Mesothelial cell of epicardium (in vitro differentiated cells): ENCODE measurements around the gene CRKL. TPM values are rescaled to one million over a fixed set of nuclear protein-coding genes. Genes with fewer than 3 reads are reported as not detected.

Experiments used
- DNase-seq, 2 experiments: peaks; one replicate each; pipeline ENCODE4 v3.0.0; 2021; ENCODE audit warnings: low spot score in 2 of 2; ENCODE audit not compliant: unreplicated experiment in 2 of 2
- H3K27ac Mint-ChIP-seq: 2 replicates; pipeline ENCODE4 v1.8.0; 2021; ENCODE audit warnings: mixed read lengths
- H3K27me3 Mint-ChIP-seq: 2 replicates; pipeline ENCODE4 v1.8.0; 2021; ENCODE audit warnings: low read depth, mixed read lengths
- H3K36me3 Mint-ChIP-seq: 2 replicates; pipeline ENCODE4 v1.8.0; 2021; ENCODE audit warnings: mixed read lengths
- H3K4me1 Mint-ChIP-seq: 2 replicates; pipeline ENCODE4 v1.8.0; 2021; ENCODE audit warnings: mixed read lengths
- H3K4me3 Mint-ChIP-seq: 2 replicates; pipeline ENCODE4 v1.8.0; 2021; ENCODE audit warnings: mild to moderate bottlenecking, moderate library complexity, mixed read lengths
- H3K9me3 Mint-ChIP-seq: 2 replicates; pipeline ENCODE4 v1.8.0; 2021; ENCODE audit warnings: mixed read lengths
- CTCF ChIP-seq: fragments of 200-600 bp; sonication (generic); IDR thresholded peaks from one replicate; pipeline ENCODE4 v1.5.0; 2021; ENCODE audit warnings: antibody characterized with exemption; ENCODE audit not compliant: unreplicated experiment
- total RNA-seq: library from RNA; stranded (reverse); gene quantifications from 3 replicates; pipeline ENCODE4 v1.2.1, GENCODE V29; 2021

The CRKL gene
- total RNA-seq, 1 donor from 2014 or later = 75.1 TPM

GRCh38 chr22:20964799-20965103 is 47.5 kb downstream of the CRKL start:
- peaks cover 6% of the 10 kb centered on the region for H3K4me1 Mint-ChIP-seq
- no peak for TF ChIP-seq CTCF
- DNase-seq = no peak
- peak overlapping the region; percentile 75 for H3K4me3 Mint-ChIP-seq
- peaks cover 22% of the 10 kb centered on the region for H3K27me3 Mint-ChIP-seq
- no peaks in the 10 kb centered on the region for H3K36me3 Mint-ChIP-seq
- H3K27ac Mint-ChIP-seq = peak overlapping the region; percentile 39
- H3K9me3 Mint-ChIP-seq = no peaks in the 10 kb centered on the region

GRCh38 chr22:20965104-20965887 is 48.1 kb downstream of the CRKL start:
- Mint-ChIP-seq H3K4me1 (peaks cover 6% of the 10 kb centered on the region), H3K27me3 (peaks cover 22% of the 10 kb centered on the region), H3K36me3 (no peaks in the 10 kb centered on the region), H3K9me3 (no peaks in the 10 kb centered on the region), H3K4me3 (peak overlapping the region; percentile 55), H3K27ac (no peak overlapping the region)
- TF ChIP-seq CTCF = no peak
- DNase-seq = no peak

- H3K27ac Mint-ChIP-seq = no peak overlapping the region
- no peak for TF ChIP-seq CTCF
- DNase-seq = no peak
- H3K9me3 Mint-ChIP-seq = no peaks in the 10 kb centered on the region
- no peaks in the 10 kb centered on the region for H3K36me3 Mint-ChIP-seq
- peaks cover 22% of the 10 kb centered on the region for H3K27me3 Mint-ChIP-seq
- peak overlapping the region; percentile 55 for H3K4me3 Mint-ChIP-seq
- H3K4me1 Mint-ChIP-seq = peaks cover 6% of the 10 kb centered on the region
Observed at GRCh38 chr22:20965888-20966855, 49.0 kb downstream of the CRKL start.

- TF ChIP-seq CTCF = no peak
- Mint-ChIP-seq H3K4me3 (no peak within 1 kb of the TSS), H3K9me3 (no peaks in the 10 kb centered on the region), H3K4me1 (peaks cover 6% of the 10 kb centered on the region), H3K27me3 (peaks cover 22% of the 10 kb centered on the region), H3K27ac (no peak within 1 kb of the TSS), H3K36me3 (no peaks in the 10 kb centered on the region)
- no peak for DNase-seq
Observed at GRCh38 chr22:20966883-20967696, 49.9 kb downstream of the CRKL start, which contains the start of gene AIFM3. TSS of gene AIFM3 (plus strand) at chr22:20967255. CDS start at chr22:20967945, 690 bp downstream.

- Mint-ChIP-seq H3K4me3 (no peak overlapping the region), H3K36me3 (no peaks in the 10 kb centered on the region), H3K9me3 (no peaks in the 10 kb centered on the region), H3K4me1 (peaks cover 6% of the 10 kb centered on the region), H3K27ac (no peak overlapping the region), H3K27me3 (peaks cover 22% of the 10 kb centered on the region)
- no peak for TF ChIP-seq CTCF
- DNase-seq = no peak
Observed at GRCh38 chr22:20967697-20968211, 50.5 kb downstream of the CRKL start.
